Measurements from ENCODE around the gene GLS. TPM values are rescaled to one million over a fixed set of nuclear protein-coding genes. Genes with fewer than 3 reads are reported as not detected.

Gene GLS
- total and polyA plus RNA-seq, 2 of the 13 experiments (the other 11 are each of a cell fraction or from before 2014, with no cell fraction given), result 78.6 to 183 TPM

- no peak for TF ChIP-seq FUBP1 (CRISPR knock-in tag; IDR thresholded peaks at IDR 0.05; ENCODE audit: borderline replicate concordance)
- TF ChIP-seq EHMT2 (IDR thresholded peaks at IDR 0.05; ENCODE audit: borderline replicate concordance, low read depth, low read length), result no peak
- TF ChIP-seq, protein P1, sequence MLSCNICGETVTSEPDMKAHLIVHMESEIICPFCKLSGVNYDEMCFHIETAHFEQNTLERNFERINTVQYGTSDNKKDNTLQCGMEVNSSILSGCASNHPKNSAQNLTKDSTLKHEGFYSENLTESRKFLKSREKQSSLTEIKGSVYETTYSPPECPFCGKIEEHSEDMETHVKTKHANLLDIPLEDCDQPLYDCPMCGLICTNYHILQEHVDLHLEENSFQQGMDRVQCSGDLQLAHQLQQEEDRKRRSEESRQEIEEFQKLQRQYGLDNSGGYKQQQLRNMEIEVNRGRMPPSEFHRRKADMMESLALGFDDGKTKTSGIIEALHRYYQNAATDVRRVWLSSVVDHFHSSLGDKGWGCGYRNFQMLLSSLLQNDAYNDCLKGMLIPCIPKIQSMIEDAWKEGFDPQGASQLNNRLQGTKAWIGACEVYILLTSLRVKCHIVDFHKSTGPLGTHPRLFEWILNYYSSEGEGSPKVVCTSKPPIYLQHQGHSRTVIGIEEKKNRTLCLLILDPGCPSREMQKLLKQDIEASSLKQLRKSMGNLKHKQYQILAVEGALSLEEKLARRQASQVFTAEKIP (CRISPR knock-in tag; IDR thresholded peaks at IDR 0.05; ENCODE audit: borderline replicate concordance), result no peak
- TF ChIP-seq MIXL1 (CRISPR knock-in tag; IDR thresholded peaks at IDR 0.05), result no peak; the same call in 1 of the 2 replicates
- peak; percentile 45; the same call in 1 of the 2 replicates for TF ChIP-seq ZNF546 (CRISPR knock-in tag; conservative IDR thresholded peaks at IDR 0.05)
- 0 out of 2 replicates have a peak, but pooled peaks have one; percentile 77 for TF ChIP-seq CHCHD3 (CRISPR knock-in tag; IDR thresholded peaks at IDR 0.05)
- peak; percentile 9 for TF ChIP-seq ZMYM4 (CRISPR knock-in tag; IDR thresholded peaks at IDR 0.05)
- TF ChIP-seq GMEB1 (CRISPR knock-in tag; IDR thresholded peaks at IDR 0.05; ENCODE audit: borderline replicate concordance), result no peak; the same call in 1 of the 2 replicates
- TF ChIP-seq ZNF180 (CRISPR knock-in tag; IDR thresholded peaks at IDR 0.05; ENCODE audit: borderline replicate concordance, low read depth), result no peak
- no peak; the same call in 1 of the 2 replicates for TF ChIP-seq CHD2 (IDR thresholded peaks at IDR 0.05; ENCODE audit: low read depth, low read length)
- TF ChIP-seq SALL1 (CRISPR knock-in tag; IDR thresholded peaks at IDR 0.05), result peak; percentile 62
- TF ChIP-seq SNAPC2 (CRISPR knock-in tag; IDR thresholded peaks at IDR 0.05), result 0 out of 2 replicates have a peak, but pooled peaks have one; percentile 12
- TF ChIP-seq ZNF75D (CRISPR knock-in tag; IDR thresholded peaks at IDR 0.05; ENCODE audit: borderline replicate concordance), result no peak
- TF ChIP-seq SMAD9 (CRISPR knock-in tag; IDR thresholded peaks at IDR 0.05), result no peak
- peak; percentile 73 for TF ChIP-seq ZNF564 (CRISPR knock-in tag; IDR thresholded peaks at IDR 0.05)
- TF ChIP-seq ZNF253 (CRISPR knock-in tag; IDR thresholded peaks at IDR 0.05; ENCODE audit: borderline replicate concordance), result no peak
- no peak for TF ChIP-seq CEBPZ (IDR thresholded peaks at IDR 0.05; ENCODE audit: low read length)
- no peak for TF ChIP-seq JUN (CRISPR knock-in tag; IDR thresholded peaks at IDR 0.05)
- peak; percentile 51; the same call in 1 of the 2 replicates for TF ChIP-seq ZNF232 (CRISPR knock-in tag; IDR thresholded peaks at IDR 0.05; ENCODE audit: borderline replicate concordance)
- peak; percentile 16 for TF ChIP-seq IRF2 (CRISPR knock-in tag; IDR thresholded peaks at IDR 0.05)
- no peak for TF ChIP-seq NFE2L2 (IDR thresholded peaks at IDR 0.05; ENCODE audit: low read length)
Measured at GRCh38 chr2:190881598-190882410, 1.2 kb downstream of the GLS start (continued).

All from HepG2 (cell line).